Measurements from ENCODE around the gene NTMT1. TPM values are rescaled to one million over a fixed set of nuclear protein-coding genes. Genes with fewer than 3 reads are reported as not detected.

NTMT1 gene, protein sequence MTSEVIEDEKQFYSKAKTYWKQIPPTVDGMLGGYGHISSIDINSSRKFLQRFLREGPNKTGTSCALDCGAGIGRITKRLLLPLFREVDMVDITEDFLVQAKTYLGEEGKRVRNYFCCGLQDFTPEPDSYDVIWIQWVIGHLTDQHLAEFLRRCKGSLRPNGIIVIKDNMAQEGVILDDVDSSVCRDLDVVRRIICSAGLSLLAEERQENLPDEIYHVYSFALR
- 10 to 100 TPM; 78.8 to 79.4 TPM for total RNA-seq

DNA sequence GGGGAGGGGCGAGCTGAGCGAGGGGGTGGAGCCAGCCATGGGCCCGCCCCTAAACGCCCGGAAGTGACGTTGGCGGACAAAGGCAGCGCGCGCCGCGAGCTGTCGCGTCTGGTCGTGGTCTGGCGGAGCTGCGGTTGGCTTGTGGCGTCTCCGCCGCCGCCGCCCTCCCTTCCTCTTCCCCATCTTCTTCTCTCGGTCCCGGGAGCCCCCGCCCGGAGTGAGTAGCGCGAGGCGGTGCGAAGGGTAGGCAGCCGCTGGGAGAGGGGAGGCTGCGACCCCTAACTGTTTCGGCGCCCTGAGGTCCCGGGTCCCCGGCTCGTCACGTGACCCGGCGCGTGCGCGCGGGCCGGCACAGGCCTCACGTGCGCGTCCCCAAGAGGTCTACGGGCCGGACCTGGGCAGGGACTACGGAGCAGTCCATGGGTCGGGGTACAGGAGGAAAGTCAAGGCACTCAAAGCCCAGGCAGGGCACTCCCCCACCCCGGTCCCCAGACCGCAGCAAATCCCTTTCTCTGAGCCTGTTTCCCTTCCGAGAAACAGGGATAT, at the start of gene NTMT1:
Gene NTMT1, plus strand, starts transcription at position 85 of the 546 bp plus-strand sequence. CDS start 6,541 bp downstream, outside the sequence.
- Mint-ChIP-seq H3K4me1 (peaks cover 50% of the 10 kb centered on the region), H3K4me3 (peak within 1 kb of the TSS; percentile 85), H3K9me3 (no peaks in the 10 kb centered on the region), H3K36me3 (peaks cover 13% of the 10 kb centered on the region), H3K27ac (peak within 1 kb of the TSS; percentile 92), H3K27me3 (peaks cover 17% of the 10 kb centered on the region)
- DNase-seq, result peak; percentile 86

DNA sequence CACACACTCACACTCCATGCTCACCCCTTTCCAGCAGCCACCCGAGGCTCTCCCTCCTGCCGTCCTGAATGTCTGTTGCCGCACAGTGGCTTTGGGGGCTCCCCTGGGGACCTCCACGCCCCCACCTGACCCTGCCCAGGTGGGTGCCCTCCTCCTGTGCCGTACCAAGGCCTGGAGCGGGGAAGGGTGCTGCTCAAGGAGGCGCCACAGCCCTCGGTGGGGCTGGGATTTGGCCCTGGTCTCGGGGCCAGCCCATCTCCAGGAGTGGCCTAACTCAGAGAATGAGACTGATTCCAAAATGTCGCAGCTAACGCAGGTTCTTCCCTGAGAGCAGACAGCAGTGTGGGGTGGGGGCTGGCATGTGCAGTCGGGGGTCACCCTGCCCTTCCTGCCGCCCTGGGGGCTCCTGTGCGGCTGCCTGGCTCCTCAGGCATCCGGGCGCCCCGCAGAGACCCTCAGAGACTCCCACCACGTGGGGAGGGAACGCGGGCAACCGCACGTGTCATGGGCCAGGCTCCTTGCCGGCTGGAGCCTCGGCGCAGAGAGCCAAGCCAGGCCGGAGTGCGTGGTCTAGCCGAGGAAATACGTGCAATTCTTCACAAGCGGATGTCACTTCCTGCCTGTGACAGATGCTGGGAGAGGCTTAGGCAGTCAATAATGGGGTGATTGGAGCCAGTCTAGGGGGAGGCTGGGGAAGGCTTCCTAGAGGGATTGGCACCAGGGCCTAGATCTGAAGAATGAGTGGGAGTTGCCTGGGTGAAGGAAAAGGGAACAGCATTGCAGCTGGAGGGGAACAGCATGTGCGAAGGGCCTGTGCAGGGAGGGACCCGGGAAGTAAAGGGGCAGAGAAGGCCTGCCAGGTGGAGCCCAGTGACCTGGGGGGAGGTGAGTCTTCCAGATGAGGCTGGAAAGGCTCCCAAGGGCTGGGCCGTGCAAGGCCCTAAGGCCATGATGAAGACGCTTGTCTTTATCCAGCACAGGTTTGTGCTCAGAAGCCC, 49.1 kb upstream of the NTMT1 start:
- DNase-seq, result no peak
- no peak overlapping the region for H3K4me3 Mint-ChIP-seq
- H3K27ac Mint-ChIP-seq, result no peak overlapping the region
- peaks cover 14% of the 10 kb centered on the region for H3K4me1 Mint-ChIP-seq
- no peaks in the 10 kb centered on the region for H3K27me3 Mint-ChIP-seq
- H3K36me3 Mint-ChIP-seq, result peaks cover 5% of the 10 kb centered on the region
- H3K9me3 Mint-ChIP-seq, result peaks cover 5% of the 10 kb centered on the region

DNA sequence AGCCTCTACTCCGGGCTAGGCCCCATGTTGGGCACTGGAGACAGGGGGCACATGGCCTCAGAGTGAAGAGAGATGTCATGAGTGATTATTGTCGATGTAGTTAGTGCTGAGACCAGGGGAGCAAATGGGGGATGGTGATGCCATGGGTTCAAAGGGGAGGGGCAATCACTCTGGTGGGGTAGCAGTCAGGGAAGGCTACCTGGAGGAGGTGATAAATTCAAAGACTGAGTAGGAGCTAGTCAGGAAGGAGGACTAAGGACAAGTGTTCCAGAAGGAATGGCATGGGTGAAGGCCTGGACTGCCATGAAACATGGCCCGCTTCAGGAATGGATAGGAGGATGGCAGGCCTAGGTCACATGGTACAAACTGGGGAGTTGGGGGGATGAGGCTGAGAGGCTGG, 46.7 kb upstream of the NTMT1 start:
- Mint-ChIP-seq H3K36me3 (no peaks in the 10 kb centered on the region), H3K27me3 (no peaks in the 10 kb centered on the region), H3K4me1 (peaks cover 35% of the 10 kb centered on the region), H3K4me3 (no peak overlapping the region), H3K9me3 (no peaks in the 10 kb centered on the region), H3K27ac (no peak overlapping the region)
- DNase-seq, result no peak

DNA sequence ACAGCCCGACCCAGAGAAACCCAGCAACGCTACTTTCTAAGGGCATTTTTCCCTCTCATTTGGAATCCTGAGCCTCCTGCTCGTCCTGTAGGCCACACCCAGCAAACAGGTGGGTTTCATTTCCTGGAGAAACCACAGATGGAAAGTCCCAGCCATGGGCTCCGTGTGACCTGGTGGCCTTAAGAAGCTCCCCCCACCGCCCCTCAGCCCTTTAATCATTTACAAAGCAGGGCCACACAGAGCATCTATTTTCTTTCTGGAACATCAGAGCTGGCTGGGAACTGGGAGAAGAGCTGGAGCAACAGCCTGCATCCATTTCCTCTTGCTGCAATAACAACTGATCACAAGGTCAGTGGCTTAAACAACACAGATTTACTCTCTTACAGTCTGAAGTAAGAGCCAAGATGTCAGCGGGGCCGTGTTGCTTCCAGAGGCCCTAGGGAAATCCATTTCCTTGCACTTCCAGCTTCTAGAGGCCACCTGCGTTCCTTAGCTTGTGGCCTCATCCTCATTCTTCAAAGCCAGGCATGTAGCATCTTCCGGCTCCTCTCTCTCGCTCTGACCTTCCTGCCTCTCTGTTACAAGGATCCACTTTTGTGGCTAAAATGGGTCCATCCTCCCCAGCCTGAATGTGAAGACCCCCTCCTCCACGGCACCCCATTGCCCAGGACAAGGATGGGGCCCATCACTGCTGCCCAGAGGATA, 45.6 kb upstream of the NTMT1 start:
- DNase-seq, result peak; percentile 68
- Mint-ChIP-seq H3K9me3 (no peaks in the 10 kb centered on the region), H3K4me3 (no peak overlapping the region), H3K36me3 (no peaks in the 10 kb centered on the region), H3K4me1 (peaks cover 38% of the 10 kb centered on the region), H3K27me3 (no peaks in the 10 kb centered on the region), H3K27ac (no peak overlapping the region)

DNA sequence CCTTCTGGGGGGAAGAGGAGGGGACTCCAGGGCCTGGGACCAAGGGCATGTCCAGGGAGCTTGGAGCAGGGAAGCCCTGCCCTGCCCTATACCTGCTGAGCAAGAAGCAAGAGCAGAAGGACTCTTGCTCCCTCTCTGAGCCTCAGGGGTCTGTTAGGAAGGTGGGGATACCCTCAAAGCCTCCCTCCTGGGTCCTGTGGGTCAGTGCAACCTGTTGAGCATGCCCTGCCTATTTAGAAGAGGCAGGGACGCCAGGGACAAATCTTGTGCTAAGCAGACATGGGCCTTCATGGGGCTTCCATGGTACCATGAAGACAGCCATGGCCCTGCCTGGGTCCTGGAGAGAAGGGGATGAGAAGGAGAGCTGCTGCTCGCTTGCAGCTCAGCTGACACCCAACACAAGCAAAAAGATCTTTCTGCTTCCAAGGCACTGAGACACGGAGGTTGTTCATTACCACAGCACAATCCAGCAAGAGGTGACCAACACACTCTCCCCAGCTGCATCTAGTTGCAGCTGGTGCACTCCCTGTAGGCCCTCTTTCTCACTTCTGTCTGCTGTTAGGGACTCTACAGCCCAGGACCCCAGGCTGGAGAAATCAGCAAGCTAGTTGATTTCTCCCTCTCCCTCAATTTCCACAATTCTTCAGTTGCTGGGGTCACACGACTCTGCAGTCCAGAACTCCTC, 44.3 kb upstream of the NTMT1 start:
- Mint-ChIP-seq H3K36me3 (no peaks in the 10 kb centered on the region), H3K27ac (no peak overlapping the region), H3K27me3 (no peaks in the 10 kb centered on the region), H3K4me3 (no peak overlapping the region), H3K9me3 (no peaks in the 10 kb centered on the region), H3K4me1 (peaks cover 43% of the 10 kb centered on the region)
- DNase-seq, result no peak

DNA sequence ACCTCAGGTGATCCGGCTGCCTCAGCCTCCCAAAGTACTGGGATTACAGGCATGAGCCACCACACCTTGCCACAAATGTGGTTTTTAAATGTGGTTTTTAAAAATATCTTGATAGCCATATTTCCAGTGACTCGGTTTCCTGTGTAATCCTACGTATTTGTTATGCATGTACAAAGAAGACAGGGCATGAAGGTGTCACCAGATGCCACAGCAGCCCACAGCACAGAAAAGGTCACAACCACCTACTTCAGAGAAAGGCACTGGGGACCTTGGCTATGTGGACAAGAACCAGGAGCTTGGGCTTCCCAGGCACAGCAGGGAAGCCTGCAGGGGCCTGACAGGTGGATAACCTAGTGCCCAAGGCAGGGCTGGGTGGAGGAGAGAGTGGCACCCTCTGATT, 43.1 kb upstream of the NTMT1 start:
- H3K36me3 Mint-ChIP-seq, result no peaks in the 10 kb centered on the region
- peaks cover 51% of the 10 kb centered on the region for H3K4me1 Mint-ChIP-seq
- no peak for DNase-seq
- H3K27me3 Mint-ChIP-seq, result no peaks in the 10 kb centered on the region
- H3K27ac Mint-ChIP-seq, result no peak overlapping the region
- no peaks in the 10 kb centered on the region for H3K9me3 Mint-ChIP-seq
- H3K4me3 Mint-ChIP-seq, result no peak overlapping the region

DNA sequence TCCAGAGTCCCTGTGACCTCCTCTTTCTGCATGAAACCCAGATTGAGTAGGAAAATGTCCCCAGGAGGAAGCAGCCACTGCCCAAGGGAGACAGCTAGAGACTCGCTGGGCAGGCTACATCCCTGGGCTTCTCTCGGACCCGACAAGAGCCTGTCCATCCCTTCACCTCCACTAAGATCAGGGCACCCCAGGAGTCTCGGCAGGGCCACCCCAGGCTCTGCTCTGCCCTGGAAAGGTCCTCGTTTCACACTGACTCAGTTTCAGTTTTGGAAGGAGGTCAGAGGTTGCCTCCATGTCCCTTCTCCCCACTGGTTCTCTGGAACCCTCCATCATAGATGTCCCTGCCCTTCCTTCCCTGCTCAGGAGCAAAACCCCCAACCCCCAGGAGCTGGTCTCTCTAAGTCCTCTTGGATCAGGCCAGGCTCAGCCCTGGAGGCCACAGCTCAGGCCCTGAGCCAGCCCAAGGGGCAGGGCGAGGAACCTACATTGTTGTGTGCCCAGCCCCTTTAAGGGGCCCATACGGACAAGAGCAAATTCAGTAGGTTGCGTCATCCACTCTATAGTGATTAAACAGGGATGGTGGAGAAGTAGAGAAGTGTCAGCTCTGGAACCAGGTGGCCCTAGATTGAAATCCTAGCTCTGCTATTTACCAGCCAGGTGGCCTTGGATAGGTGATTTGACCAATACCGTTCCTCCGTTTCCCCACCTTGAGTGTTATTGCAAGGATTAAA, 42.5 kb upstream of the NTMT1 start:
- Mint-ChIP-seq H3K36me3 (no peaks in the 10 kb centered on the region), H3K27ac (peak overlapping the region; percentile 67), H3K27me3 (no peaks in the 10 kb centered on the region), H3K9me3 (no peaks in the 10 kb centered on the region), H3K4me3 (no peak overlapping the region), H3K4me1 (peaks cover 51% of the 10 kb centered on the region)
- no peak for DNase-seq

DNA sequence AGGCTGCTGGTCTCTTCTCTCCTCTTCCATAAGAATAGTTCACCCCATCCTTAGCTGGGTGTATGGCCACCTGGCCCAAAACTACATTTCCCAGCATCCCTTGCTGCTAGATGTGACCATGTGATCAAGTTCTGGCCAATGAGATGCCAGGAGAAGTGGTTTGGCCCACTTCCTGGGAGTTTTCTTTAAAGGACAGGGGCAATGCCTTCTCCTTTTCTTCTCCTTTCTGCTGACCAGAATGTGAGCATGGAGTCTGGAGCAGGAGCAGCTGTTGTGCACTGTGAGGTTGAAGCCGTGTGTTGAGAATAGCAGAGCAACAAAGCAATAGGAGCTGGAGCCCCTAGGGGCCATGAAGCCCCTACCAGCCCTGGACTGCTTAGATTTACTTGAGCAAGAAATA, 41.8 kb upstream of the NTMT1 start:
- peaks cover 51% of the 10 kb centered on the region for H3K4me1 Mint-ChIP-seq
- H3K4me3 Mint-ChIP-seq, result no peak overlapping the region

DNA sequence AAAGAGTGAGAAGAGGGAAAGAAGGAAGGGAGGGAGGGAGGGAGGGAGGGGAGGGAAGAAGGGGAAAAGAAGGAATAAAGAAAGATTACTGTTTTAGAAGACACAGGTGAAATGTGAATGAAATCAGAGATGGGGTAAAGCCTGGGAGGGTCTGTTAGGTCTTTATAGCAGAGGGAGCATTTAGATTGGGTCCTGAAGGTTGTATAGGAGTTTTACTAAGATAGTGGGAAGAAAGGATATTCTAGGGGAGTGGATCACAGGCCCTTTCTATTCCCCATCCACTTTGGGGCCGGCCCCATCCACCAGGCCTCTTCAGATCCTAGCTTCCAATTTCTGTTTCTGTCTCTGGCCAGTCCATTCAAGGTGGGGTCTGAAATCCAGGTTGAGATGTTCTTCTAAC, 40.6 kb upstream of the NTMT1 start:
- DNase-seq, result no peak
- no peak overlapping the region for H3K4me3 Mint-ChIP-seq
- H3K9me3 Mint-ChIP-seq, result no peaks in the 10 kb centered on the region
- no peak overlapping the region for H3K27ac Mint-ChIP-seq
- H3K4me1 Mint-ChIP-seq, result peaks cover 42% of the 10 kb centered on the region
- no peaks in the 10 kb centered on the region for H3K27me3 Mint-ChIP-seq
- H3K36me3 Mint-ChIP-seq, result no peaks in the 10 kb centered on the region

More for the DNA sequence above, 41.8 kb upstream of the NTMT1 start:
- Mint-ChIP-seq H3K27ac (peak overlapping the region; percentile 54), H3K9me3 (no peaks in the 10 kb centered on the region), H3K27me3 (no peaks in the 10 kb centered on the region), H3K36me3 (no peaks in the 10 kb centered on the region)
- DNase-seq, result peak; percentile 52

DNA sequence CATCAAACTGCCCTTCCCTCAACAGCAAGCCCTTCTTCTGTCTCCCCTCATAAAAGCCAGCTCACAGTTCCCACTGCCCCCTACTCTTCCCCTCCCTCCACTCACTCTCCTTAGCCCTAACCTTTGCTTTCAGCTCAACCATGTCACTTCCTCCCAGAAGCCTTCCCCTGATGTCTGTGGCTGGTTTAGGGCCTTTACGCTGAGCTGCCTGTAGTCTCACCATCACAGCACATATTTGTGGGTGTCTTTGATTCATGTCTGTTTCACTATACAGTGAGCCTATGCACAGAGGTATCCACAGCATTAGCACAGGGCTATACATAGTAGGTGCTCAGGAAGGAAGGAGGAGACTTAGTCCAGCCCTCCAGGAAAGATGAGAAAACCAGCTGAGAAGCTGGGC, 39.7 kb upstream of the NTMT1 start:
- peaks cover 38% of the 10 kb centered on the region for H3K4me1 Mint-ChIP-seq
- no peak for DNase-seq

DNA sequence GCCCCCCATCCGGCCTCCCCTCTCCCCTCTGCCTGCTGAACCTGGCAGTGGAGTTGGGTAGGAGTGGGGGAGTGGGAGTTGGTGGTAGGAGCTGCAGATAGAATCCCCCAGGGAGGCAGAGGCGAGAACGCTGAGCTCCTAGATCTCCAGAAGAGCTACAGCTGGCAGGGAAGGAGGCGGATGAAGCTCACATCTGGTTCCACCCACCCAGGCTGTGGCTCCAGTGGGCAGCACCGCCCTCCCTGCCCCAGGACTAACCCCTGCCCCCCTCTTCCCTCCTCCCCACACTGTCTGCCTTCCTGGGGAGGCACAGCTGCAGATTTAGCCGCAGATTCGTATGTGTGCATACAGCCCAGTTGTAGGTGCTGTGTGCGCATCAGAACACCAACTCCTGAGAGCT, 39.3 kb upstream of the NTMT1 start:
- no peaks in the 10 kb centered on the region for H3K9me3 Mint-ChIP-seq
- no peak for DNase-seq
- H3K27ac Mint-ChIP-seq, result no peak overlapping the region
- no peaks in the 10 kb centered on the region for H3K27me3 Mint-ChIP-seq
- peaks cover 38% of the 10 kb centered on the region for H3K4me1 Mint-ChIP-seq
- H3K4me3 Mint-ChIP-seq, result no peak overlapping the region
- H3K36me3 Mint-ChIP-seq, result no peaks in the 10 kb centered on the region

More for the DNA sequence above, 39.7 kb upstream of the NTMT1 start:
- Mint-ChIP-seq H3K27me3 (no peaks in the 10 kb centered on the region), H3K9me3 (no peaks in the 10 kb centered on the region), H3K4me3 (no peak overlapping the region), H3K27ac (peak overlapping the region; percentile 17), H3K36me3 (no peaks in the 10 kb centered on the region)

DNA sequence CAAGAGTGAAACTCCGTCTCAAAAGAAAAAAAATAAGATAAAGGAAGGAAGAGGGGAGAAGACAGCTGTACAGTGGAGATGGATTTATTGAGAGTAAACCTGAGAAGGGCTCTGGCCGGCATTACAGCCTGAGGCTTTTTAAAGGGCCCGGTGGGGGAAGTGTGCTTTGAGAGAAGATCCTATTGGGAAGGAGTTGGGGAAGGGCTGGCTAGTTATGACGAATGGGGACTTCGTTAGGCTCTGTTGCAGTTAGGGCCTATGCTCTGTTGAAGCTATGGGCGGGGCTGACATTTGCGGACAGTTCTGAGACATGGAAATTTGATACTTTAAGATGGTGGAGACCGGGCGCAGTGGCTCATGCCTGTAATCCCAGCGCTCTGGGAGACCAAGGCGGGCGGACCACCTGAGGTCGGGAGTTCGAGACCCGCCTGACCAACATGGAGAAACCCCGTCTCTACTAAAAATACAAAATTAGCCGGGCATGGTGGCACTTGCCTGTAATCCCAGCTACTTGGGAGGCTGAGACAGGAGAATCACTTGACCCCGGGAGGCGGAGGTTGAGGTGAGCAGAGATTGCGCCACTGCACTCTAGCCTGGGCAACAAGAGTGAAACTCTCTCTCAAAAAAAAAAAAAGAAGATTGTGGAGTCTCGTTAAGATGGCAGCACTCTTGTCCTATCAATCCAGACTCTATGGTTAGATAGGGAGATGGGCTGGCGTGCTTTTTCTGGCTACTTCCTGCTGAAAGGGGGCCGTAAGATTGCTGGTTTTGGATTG, 38.3 kb upstream of the NTMT1 start:
- H3K4me3 Mint-ChIP-seq, result no peak overlapping the region
- H3K36me3 Mint-ChIP-seq, result no peaks in the 10 kb centered on the region
- no peak for DNase-seq
- H3K9me3 Mint-ChIP-seq, result no peaks in the 10 kb centered on the region
- H3K4me1 Mint-ChIP-seq, result peaks cover 30% of the 10 kb centered on the region
- H3K27ac Mint-ChIP-seq, result no peak overlapping the region
- no peaks in the 10 kb centered on the region for H3K27me3 Mint-ChIP-seq

DNA sequence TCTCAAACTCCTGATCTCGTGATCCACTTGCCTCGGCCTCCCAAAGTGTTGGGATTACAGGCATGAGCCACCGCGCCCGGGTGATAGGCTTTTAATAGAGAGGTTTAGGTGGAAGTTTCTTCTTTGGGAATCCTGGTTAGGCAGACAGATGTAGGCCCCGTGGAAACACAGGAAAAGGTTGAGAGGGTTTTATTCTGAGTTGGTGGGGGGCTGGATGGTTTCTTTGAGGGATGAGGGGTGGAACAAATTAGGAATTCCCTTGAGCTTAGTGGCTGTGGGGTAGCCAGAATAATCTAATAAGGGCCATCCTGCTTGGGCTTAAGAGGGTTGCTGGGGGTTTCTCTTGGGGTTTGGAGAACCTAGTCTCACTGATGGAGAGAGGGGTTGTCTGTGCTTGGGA, 35.5 kb upstream of the NTMT1 start:
- no peaks in the 10 kb centered on the region for H3K9me3 Mint-ChIP-seq
- H3K36me3 Mint-ChIP-seq, result no peaks in the 10 kb centered on the region
- no peak overlapping the region for H3K4me3 Mint-ChIP-seq
- peaks cover 14% of the 10 kb centered on the region for H3K4me1 Mint-ChIP-seq
- H3K27ac Mint-ChIP-seq, result no peak overlapping the region
- no peaks in the 10 kb centered on the region for H3K27me3 Mint-ChIP-seq
- no peak for DNase-seq
